ENCODE measurements around the gene ZNF668.

The ZNF668 gene

GRCh38 chr16:31063843-31064611, 10.0 kb downstream of the ZNF668 start:
- no peak overlapping the region for H3K4me3 ChIP-seq (ENCODE audit: low read depth in 1 of 2, low read length in 2 of 2)
- H3K36me3 ChIP-seq (ENCODE audit: control insufficient read depth in 1 of 2, insufficient read depth in 2 of 2, low read length in 2 of 2) = peaks cover 0 to 30% of the 10 kb centered on the region in 2 donors
- H3K4me1 ChIP-seq (ENCODE audit: control insufficient read depth in 1 of 2, insufficient read depth in 2 of 2, low read length in 2 of 2) = peaks cover 0 to 7% of the 10 kb centered on the region in 2 donors
- H3K27me3 ChIP-seq (ENCODE audit: low read depth, low read length) = no peaks in the 10 kb centered on the region
- peak overlapping the region; percentile 56 for H3K27ac ChIP-seq (ENCODE audit: low read length)
- H3K9me3 ChIP-seq (ENCODE audit: control insufficient read depth in 1 of 2, low read length in 2 of 2) = no peaks in the 10 kb centered on the region

DNA sequence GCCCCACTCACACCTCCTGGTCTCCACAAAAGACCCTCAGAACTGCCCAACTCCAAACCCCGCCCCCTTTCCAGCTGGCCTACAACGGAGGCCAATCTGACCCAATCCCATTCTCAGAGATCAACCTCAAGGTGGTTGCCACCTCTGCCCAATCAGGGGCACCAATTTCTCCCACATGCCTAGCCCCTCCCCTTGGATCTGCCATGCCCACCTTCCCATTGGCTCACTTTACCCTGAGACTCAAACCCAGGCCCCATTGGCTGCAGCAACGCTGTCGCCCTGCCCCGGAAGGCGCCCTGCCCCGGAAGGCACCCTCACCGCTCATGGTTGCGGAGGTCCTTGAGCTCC, 10.6 kb downstream of the ZNF668 start:
- Histone ChIP-seq H3K27me3 (ENCODE audit: low read depth, low read length) (no peaks in the 10 kb centered on the region), H3K36me3 (ENCODE audit: control insufficient read depth in 1 of 2, insufficient read depth in 2 of 2, low read length in 2 of 2) (peaks cover 0 to 30% of the 10 kb centered on the region in 2 donors), H3K4me1 (ENCODE audit: control insufficient read depth in 1 of 2, insufficient read depth in 2 of 2, low read length in 2 of 2) (peaks cover 0 to 7% of the 10 kb centered on the region in 2 donors), H3K4me3 (ENCODE audit: low read depth in 1 of 2, low read length in 2 of 2) (no peak overlapping the region), H3K27ac (ENCODE audit: low read length) (no peak overlapping the region), H3K9me3 (ENCODE audit: control insufficient read depth in 1 of 2, low read length in 2 of 2) (no peaks in the 10 kb centered on the region)

DNA sequence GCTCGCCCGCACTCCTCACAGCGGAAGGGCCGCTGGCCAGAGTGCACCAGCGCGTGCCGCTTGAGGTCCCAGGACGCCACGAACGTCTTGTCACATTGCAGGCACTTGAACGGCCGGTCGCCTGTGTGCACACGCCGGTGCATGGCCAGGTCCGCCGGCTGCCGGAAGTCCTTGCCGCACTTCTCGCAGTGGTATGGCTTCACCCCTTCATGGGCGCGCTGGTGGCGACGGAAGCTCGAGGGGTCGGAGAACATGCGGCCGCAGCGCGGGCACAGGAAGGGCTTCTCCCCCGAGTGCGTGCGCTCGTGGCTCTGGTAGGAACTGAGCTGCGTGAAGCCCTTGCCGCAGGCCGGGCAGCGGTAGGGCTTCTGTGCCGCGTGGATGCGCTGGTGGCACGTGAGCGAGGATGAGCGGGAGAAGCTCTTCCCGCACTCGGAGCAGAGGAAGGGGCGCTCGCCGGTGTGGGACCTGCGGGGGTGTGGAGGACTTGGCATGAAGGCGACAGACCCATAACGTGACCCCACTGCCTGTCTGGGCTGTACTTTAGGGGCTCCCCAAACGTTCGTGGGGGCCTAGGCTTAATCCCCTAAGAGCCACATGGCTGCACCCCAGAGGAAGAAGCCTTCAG, 12.1 kb downstream of the ZNF668 start:
- Histone ChIP-seq H3K9me3 (ENCODE audit: control insufficient read depth in 1 of 2, low read length in 2 of 2) (no peaks in the 10 kb centered on the region), H3K27me3 (ENCODE audit: low read depth, low read length) (no peaks in the 10 kb centered on the region), H3K36me3 (ENCODE audit: control insufficient read depth in 1 of 2, insufficient read depth in 2 of 2, low read length in 2 of 2) (peaks cover 0 to 30% of the 10 kb centered on the region in 2 donors), H3K27ac (ENCODE audit: low read length) (no peak overlapping the region), H3K4me3 (ENCODE audit: low read depth in 1 of 2, low read length in 2 of 2) (no peak overlapping the region), H3K4me1 (ENCODE audit: control insufficient read depth in 1 of 2, insufficient read depth in 2 of 2, low read length in 2 of 2) (peaks cover 0 to 7% of the 10 kb centered on the region in 2 donors)

DNA sequence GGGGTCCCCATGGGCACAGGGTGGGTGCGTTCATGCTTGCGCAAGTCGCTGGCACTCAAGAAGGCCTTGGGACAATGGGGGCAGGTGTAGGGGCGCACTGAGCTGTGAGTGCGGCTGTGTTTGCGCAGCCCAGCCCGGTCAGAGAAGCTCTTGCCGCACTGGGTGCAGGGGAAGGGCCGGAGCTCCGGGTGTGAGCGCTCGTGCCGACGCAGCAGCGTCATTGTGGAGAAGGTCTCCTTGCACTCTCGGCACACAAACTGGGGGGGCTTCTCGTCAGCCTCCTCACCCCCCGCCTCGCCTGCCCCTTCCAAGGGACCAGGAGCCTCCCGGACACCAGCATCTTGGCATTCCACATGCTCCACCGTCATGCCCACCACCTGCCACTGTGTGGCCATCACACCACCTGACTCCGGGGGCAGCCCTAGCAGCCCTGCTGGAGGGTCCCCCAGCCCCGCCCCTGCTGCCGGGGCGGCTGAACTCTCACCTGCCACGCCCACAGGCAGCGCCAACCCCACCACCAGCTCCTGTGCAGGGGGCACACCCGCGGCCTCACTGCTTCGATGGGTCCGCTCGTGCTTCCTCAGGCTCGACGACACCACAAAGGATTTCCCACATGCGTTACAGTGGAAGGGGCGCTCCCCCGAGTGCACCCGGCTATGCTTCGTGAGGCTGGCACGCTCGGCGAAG, 12.8 kb downstream of the ZNF668 start:
- H3K27me3 ChIP-seq (ENCODE audit: low read depth, low read length) = no peaks in the 10 kb centered on the region
- H3K4me3 ChIP-seq (ENCODE audit: low read depth in 1 of 2, low read length in 2 of 2) = no peak overlapping the region
- no peak overlapping the region for H3K27ac ChIP-seq (ENCODE audit: low read length)
- peaks cover 0 to 30% of the 10 kb centered on the region in 2 donors for H3K36me3 ChIP-seq (ENCODE audit: control insufficient read depth in 1 of 2, insufficient read depth in 2 of 2, low read length in 2 of 2)
- no peaks in the 10 kb centered on the region for H3K9me3 ChIP-seq (ENCODE audit: control insufficient read depth in 1 of 2, low read length in 2 of 2)
- H3K4me1 ChIP-seq (ENCODE audit: control insufficient read depth in 1 of 2, insufficient read depth in 2 of 2, low read length in 2 of 2) = peaks cover 0 to 7% of the 10 kb centered on the region in 2 donors

DNA sequence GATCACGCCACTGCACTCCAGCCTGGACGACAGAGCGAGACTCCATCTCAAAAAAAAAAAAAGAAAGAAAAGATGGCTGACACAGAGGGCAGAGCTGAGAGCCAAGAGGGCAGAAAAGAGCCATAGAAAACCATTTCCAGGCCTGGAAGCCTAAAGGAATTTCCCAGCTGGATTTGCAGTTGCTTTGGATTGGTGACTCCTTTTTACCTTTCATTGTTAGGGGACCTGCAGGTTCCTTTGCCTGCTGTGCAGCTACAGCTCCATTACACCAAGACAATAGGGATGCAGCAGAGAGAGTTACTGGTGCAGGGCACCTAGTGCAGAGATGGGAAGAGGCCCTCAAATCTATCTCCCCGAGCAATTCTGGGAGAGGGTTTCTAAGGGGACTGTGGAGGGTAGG, 18.4 kb downstream of the ZNF668 start:
- Histone ChIP-seq H3K27me3 (ENCODE audit: low read depth, low read length) (no peaks in the 10 kb centered on the region), H3K36me3 (ENCODE audit: control insufficient read depth in 1 of 2, insufficient read depth in 2 of 2, low read length in 2 of 2) (peaks cover 0 to 5% of the 10 kb centered on the region in 2 donors), H3K27ac (ENCODE audit: low read length) (no peak overlapping the region), H3K4me1 (ENCODE audit: control insufficient read depth in 1 of 2, insufficient read depth in 2 of 2, low read length in 2 of 2) (no peaks in the 10 kb centered on the region), H3K4me3 (ENCODE audit: low read depth in 1 of 2, low read length in 2 of 2) (no peak overlapping the region), H3K9me3 (ENCODE audit: control insufficient read depth in 1 of 2, low read length in 2 of 2) (no peaks in the 10 kb centered on the region)

- Histone ChIP-seq H3K9me3 (ENCODE audit: control insufficient read depth in 1 of 2, low read length in 2 of 2) (no peaks in the 10 kb centered on the region), H3K4me1 (ENCODE audit: control insufficient read depth in 1 of 2, insufficient read depth in 2 of 2, low read length in 2 of 2) (no peaks in the 10 kb centered on the region), H3K4me3 (ENCODE audit: low read depth in 1 of 2, low read length in 2 of 2) (no peak overlapping the region), H3K36me3 (ENCODE audit: control insufficient read depth in 1 of 2, insufficient read depth in 2 of 2, low read length in 2 of 2) (no peaks in the 10 kb centered on the region), H3K27ac (ENCODE audit: low read length) (no peak overlapping the region), H3K27me3 (ENCODE audit: low read depth, low read length) (no peaks in the 10 kb centered on the region)
These were observed 21.9 kb downstream of the ZNF668 start for GRCh38 chr16:31052114-31052513.

DNA sequence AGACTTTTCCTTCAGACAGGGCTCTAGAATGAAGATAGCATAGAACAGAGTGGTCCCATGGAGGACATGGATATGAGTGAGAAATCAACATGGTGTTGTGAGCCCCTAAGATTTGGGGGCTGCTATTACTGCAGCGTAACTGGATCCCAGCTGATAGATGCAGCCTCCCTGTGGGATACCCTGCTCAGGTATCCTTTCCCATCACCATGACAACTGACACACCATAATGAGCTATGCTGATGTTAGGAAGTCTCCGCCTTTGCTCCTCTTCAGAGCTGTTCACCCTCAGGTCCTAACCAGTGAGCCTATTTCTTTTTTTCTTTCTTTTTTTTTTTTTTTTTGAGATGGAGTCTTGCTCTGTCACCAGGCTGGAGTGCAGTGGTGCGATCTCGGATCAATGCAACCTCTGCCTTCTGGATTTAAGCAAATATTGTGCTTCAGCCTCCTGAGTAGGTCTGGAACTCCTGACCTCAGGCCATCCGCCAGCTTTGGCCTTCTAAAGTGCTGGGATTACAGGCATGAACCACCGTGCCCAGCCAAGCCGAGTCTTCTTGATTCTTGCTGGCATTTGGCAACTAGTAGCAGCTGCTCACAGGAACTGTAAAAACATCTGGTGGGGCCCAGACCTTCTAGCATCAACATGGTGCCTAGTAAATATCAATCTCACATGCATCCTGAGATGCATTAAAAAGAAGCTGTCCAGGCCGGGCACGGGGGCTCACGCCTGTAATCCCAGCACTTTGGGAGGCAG, 23.6 kb downstream of the ZNF668 start:
- Histone ChIP-seq H3K27me3 (ENCODE audit: low read depth, low read length) (no peaks in the 10 kb centered on the region), H3K4me1 (ENCODE audit: control insufficient read depth in 1 of 2, insufficient read depth in 2 of 2, low read length in 2 of 2) (no peaks in the 10 kb centered on the region), H3K4me3 (ENCODE audit: low read depth in 1 of 2, low read length in 2 of 2) (no peak overlapping the region), H3K36me3 (ENCODE audit: control insufficient read depth in 1 of 2, insufficient read depth in 2 of 2, low read length in 2 of 2) (no peaks in the 10 kb centered on the region), H3K27ac (ENCODE audit: low read length) (no peak overlapping the region), H3K9me3 (ENCODE audit: control insufficient read depth in 1 of 2, low read length in 2 of 2) (no peaks in the 10 kb centered on the region)

- no peak overlapping the region for H3K27ac ChIP-seq (ENCODE audit: low read length)
These were observed 30.1 kb downstream of the ZNF668 start for GRCh38 chr16:31043898-31044481.

GRCh38 chr16:31043352-31043751, 30.7 kb downstream of the ZNF668 start:
- Histone ChIP-seq H3K36me3 (ENCODE audit: control insufficient read depth in 1 of 2, insufficient read depth in 2 of 2, low read length in 2 of 2) (peaks cover 18 to 30% of the 10 kb centered on the region in 2 donors), H3K27me3 (ENCODE audit: low read depth, low read length) (no peaks in the 10 kb centered on the region), H3K4me1 (ENCODE audit: control insufficient read depth in 1 of 2, insufficient read depth in 2 of 2, low read length in 2 of 2) (no peaks in the 10 kb centered on the region), H3K27ac (ENCODE audit: low read length) (no peak overlapping the region), H3K9me3 (ENCODE audit: control insufficient read depth in 1 of 2, low read length in 2 of 2) (no peaks in the 10 kb centered on the region), H3K4me3 (ENCODE audit: low read depth in 1 of 2, low read length in 2 of 2) (no peak overlapping the region)

More at GRCh38 chr16:31043898-31044481, 30.1 kb downstream of the ZNF668 start:
- Histone ChIP-seq H3K36me3 (ENCODE audit: control insufficient read depth in 1 of 2, insufficient read depth in 2 of 2, low read length in 2 of 2) (peaks cover 14 to 23% of the 10 kb centered on the region in 2 donors), H3K4me3 (ENCODE audit: low read depth in 1 of 2, low read length in 2 of 2) (no peak overlapping the region), H3K9me3 (ENCODE audit: control insufficient read depth in 1 of 2, low read length in 2 of 2) (no peaks in the 10 kb centered on the region), H3K4me1 (ENCODE audit: control insufficient read depth in 1 of 2, insufficient read depth in 2 of 2, low read length in 2 of 2) (no peaks in the 10 kb centered on the region), H3K27me3 (ENCODE audit: low read depth, low read length) (no peaks in the 10 kb centered on the region)

- no peak overlapping the region for H3K27ac ChIP-seq (ENCODE audit: low read length)
- peak overlapping the region in 1 of 2 donors; percentile 54 for H3K4me3 ChIP-seq (ENCODE audit: low read depth in 1 of 2, low read length in 2 of 2)
- H3K4me1 ChIP-seq (ENCODE audit: control insufficient read depth in 1 of 2, insufficient read depth in 2 of 2, low read length in 2 of 2) = no peaks in the 10 kb centered on the region
- H3K9me3 ChIP-seq (ENCODE audit: control insufficient read depth in 1 of 2, low read length in 2 of 2) = no peaks in the 10 kb centered on the region
- H3K36me3 ChIP-seq (ENCODE audit: control insufficient read depth in 1 of 2, insufficient read depth in 2 of 2, low read length in 2 of 2) = peaks cover 18 to 34% of the 10 kb centered on the region in 2 donors
- H3K27me3 ChIP-seq (ENCODE audit: low read depth, low read length) = no peaks in the 10 kb centered on the region
These were observed 31.2 kb downstream of the ZNF668 start for GRCh38 chr16:31042866-31043265.
